Activated effector memory CD4-positive, alpha-beta T cell treated with anti-CD3 and anti-CD28 coated beads, Interleukin-2, amount 50 U/mL, for 16 hours (primary cell): ENCODE measurements around the gene PLA2G5.
"Not testable (repeated sequence)": the region's sequence is repeated elsewhere in the genome, so short reads cannot be mapped to it uniquely, and the experiment has no call there.

Source experiments
- DNase-seq: peaks from one replicate; pipeline ENCODE4 v3.0.0-alpha.2; 2020

PLA2G5 gene, protein sequence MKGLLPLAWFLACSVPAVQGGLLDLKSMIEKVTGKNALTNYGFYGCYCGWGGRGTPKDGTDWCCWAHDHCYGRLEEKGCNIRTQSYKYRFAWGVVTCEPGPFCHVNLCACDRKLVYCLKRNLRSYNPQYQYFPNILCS

DNA sequence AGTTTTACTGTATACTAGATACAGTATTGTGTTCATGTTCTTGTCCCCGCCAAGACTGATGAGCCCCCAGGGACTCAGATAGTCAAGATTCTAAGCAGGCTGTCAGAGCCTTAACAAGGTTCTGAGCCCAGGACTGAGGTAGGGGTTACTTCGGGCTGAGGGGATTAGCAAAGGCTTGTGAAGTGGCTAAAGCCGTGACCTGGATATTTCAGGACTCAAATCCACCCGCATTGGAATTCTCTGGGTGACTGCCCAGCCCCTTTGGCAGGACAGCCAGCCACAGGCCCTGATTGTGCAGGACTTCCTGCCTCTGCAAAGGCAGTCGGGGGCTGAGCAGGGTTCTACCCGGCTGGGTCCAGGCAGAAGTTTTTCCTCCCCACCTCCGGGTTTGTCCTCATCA lies at the start of gene PLA2G5:
Gene PLA2G5, plus strand, starts transcription at position 321 of the 400 bp plus-strand sequence. CDS start 14,637 bp downstream, outside the sequence.
- DNase-seq, result no peak

DNA sequence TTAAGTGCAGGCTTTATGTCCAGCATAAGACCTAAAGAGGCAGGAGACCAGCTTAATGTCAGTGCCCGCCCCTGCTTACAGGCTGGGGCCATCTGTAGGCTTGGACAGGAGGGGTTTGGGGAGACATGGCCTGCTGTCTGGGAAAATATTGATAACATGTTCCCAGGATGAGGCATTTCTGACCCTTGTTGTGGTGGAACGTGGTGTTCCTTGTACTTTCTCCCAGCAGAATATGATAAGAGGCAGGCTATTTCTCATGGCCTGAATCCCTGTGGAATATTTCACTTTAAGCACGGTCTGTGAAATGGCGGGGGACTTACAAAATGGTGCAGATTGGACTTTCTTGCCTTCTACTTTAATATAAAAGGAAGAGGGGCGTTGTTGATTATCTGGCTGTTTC lies 41.9 kb upstream of the PLA2G5 start:
- DNase-seq, result no peak

GRCh38 chr1:20028726-20029125 lies 41.3 kb upstream of the PLA2G5 start:
- no peak for DNase-seq

GRCh38 chr1:20029178-20029912 lies 40.6 kb upstream of the PLA2G5 start:
- no peak for DNase-seq

DNA sequence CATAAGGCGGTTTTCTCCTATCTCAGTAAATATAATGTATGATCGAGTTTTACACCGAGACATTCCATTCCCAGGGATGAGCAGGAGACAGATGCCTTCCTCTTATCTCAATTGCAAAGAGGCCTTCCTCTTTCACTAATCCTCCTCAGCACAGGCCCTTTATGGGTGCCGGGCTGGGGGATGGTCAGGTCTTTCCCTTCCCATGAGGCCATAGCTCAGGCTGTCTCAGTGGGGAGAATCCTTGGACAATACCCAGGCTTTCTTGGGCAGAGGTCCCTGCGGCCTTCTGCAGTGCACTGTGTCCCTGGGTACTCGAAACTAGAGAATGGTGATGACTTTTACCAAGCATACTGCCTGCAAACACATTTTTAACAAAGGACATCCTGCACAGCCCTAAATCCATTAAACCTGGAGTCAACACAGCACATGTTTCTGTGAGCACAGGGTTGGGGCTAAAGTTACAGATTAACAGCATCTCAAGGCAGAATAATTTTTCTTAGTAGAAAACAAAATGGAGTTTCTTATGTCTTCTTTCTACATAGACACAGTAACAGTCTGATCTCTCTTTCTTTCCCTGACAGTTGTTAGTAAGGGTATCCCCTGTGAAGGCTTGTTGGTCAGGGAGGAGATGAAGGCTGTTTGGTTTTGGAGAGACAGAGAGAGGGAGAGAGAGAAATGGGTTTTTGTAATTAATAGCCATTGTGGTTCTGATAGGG lies 39.4 kb upstream of the PLA2G5 start:
- DNase-seq, result not testable (repeated sequence)

DNA sequence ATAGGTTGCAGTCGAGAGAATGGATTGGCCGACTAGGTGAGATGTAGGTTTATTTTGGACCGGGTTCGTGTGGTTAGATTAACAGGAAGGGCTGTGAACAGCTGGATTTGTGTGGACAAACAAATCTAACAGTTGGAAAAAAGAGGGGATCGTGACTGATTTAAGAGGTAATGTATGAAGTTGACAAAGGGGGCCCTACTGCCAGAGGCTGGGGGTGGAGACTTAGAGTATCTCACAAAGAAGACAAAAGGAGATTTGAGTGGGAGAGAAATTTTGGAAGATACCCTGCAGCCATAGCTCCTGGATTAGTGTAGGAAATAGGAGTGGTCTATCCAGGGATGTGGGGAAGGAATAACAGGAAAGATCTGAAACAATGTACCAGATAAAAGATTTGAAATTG lies 38.8 kb upstream of the PLA2G5 start:
- DNase-seq, result no peak

GRCh38 chr1:20031836-20032235 lies 38.2 kb upstream of the PLA2G5 start:
- no peak for DNase-seq

DNA sequence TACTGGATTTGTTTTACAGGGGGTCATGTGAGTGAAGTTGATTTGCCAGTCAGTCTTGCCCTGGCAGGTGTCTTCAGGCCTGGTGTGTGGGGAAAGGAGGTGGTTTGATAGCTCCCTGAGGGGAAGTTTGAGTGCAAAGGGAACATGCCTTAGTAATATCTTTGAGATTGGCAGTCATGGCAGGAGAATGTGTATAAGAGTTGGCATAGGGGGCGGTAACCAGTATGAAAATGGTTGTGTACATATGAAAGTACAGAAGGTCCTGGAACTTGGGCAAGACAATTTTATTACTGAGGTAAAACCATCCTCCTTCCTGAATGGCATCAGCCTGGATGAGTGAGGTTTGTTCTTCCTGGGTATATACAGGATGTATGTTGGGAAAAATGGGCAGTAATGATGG lies 37.6 kb upstream of the PLA2G5 start:
- DNase-seq, result no peak

GRCh38 chr1:20033420-20033819 lies 36.6 kb upstream of the PLA2G5 start:
- no peak for DNase-seq

GRCh38 chr1:20035114-20035513 lies 34.9 kb upstream of the PLA2G5 start:
- DNase-seq, result no peak

- DNase-seq, result no peak
These were observed 32.1 kb upstream of the PLA2G5 start for GRCh38 chr1:20037877-20038276.

GRCh38 chr1:20047096-20047495 lies 22.9 kb upstream of the PLA2G5 start:
- DNase-seq, result no peak

- DNase-seq, result no peak
These were observed 21.4 kb upstream of the PLA2G5 start for GRCh38 chr1:20048563-20048962.

- not testable (repeated sequence) for DNase-seq
These were observed 20.8 kb upstream of the PLA2G5 start for GRCh38 chr1:20049056-20049798.

- DNase-seq, result no peak
These were observed 18.7 kb upstream of the PLA2G5 start for GRCh38 chr1:20051218-20051829.

- no peak for DNase-seq
These were observed 17.6 kb upstream of the PLA2G5 start for GRCh38 chr1:20052386-20052785.

DNA sequence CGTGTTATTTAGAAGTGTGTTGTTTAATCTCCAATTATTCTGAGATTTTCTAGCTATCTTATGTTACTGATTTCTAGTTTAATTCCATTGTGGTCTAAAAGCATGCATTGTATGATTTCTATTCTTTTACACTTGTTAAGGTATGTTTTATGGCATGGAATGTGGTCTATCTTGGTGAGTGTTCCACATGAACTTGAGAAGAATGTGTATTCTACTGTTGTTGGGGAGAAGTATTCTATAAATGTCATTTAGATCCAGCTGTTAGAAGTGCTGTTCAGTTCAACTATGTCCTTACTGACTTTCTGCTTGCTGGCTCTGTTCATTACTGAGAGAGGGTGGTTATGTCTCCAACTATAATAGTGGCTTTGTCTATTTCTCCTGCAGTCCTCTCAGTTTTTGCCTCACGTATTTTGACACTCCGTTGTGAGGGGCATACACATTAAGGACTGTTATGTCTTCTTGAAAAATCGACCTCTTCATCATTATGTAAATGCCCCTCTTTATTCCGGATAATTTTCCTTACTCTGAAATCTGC lies 12.0 kb upstream of the PLA2G5 start:
- no peak for DNase-seq

DNA sequence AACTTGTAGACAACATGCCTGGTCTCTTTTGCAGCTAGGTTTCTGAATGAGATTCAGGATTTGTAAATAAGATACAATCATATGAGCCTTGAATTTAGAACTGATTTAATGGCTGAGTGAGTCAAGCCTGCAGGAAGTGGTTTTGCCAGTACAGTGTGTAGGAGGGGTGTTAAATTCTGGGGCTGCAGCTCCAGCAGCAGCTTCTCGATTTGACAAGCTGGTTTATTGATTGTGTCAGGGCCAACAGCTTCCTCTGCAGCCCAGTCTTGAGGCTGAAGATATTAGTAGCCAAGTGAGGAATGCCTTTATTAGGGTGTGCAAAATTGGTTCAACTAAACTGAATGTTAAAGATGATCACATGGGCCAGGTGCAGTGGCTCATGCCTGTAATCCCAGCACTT lies 11.5 kb upstream of the PLA2G5 start:
- peak; percentile 71 for DNase-seq

DNA sequence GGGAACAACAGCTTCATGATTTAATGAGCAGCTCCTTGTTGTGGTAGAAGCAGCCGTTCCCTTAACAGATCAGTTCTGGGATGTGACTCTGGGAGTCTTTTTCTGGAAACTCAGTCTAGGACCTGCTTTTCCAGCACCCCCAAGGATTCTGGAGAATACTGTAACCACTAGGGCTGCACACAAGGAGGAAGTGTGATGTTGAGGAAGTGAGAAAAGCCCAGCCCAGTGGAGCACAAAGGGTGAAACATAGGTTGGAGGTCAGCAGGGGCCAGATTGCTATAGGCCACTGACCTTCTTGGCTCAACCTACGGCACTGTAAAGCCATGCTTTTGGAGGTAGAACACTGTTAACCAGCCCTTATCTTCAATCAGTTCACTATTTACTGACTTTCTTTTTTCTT lies 10.1 kb upstream of the PLA2G5 start:
- no peak for DNase-seq

GRCh38 chr1:20060791-20061190 lies 9.2 kb upstream of the PLA2G5 start:
- not testable (repeated sequence) for DNase-seq

DNA sequence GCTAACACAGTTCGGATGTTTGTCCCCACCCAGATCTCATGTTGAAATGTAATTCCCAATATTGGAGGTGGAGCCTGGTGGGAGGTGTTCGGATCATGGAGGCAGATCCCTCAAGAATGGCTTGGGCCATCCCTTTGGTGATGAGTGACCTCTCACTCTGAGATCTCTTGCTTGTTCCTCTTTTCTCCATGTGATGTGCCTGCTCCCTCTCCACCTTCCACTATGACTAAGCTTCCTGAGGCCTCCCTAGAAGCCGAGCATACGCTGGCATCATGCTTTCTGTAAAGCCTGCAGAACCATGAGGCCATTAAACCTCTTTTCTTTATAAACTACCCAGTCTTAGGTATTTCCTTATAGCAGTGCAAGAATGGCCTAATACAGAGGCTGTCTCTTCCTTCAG lies 8.1 kb upstream of the PLA2G5 start:
- DNase-seq, result no peak

GRCh38 chr1:20063861-20064292 lies 6.1 kb upstream of the PLA2G5 start:
- no peak for DNase-seq

DNA sequence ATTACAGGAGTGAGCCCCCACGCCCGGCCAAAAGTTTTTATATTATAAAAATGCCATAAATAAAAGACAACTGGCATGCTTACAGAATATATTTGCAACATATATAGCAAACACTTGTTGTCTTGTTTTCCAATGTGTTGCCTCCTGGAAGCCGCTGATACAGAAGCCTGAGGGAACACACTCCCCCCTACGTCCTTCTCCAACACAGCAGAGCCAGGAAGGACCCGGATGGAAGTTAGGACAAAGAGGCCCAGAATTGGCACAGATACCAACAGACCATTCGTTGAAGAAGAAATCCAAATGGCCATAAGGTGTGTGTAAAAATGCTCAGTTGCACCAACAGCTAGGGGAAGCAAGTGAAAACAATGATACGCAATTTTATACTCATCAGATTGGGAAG lies 1.3 kb upstream of the PLA2G5 start:
- DNase-seq, result no peak
